Hepatocyte (in vitro differentiated cells): ENCODE measurements around the gene RAPGEF4. TPM values are rescaled to one million over a fixed set of nuclear protein-coding genes. Genes with fewer than 3 reads are reported as not detected.

Experiments used
- DNase-seq: peaks from one replicate; pipeline ENCODE4 v3.0.0-alpha.2; 2016; ENCODE audit warnings: low spot score
- H2AFZ ChIP-seq: fragments of 200-600 bp; sonication (generic); 2 replicates; pipeline ENCODE4 v1.6.0; 2016; ENCODE audit warnings: antibody characterized with exemption, mild to moderate bottlenecking
- H3K27ac ChIP-seq: fragments of 200-600 bp; sonication (generic); 2 replicates; pipeline ENCODE4 v1.5.1; 2016; ENCODE audit warnings: mild to moderate bottlenecking
- H3K27me3 ChIP-seq: fragments of 200-600 bp; sonication (generic); 2 replicates; pipeline ENCODE4 v1.6.1; 2016
- H3K36me3 ChIP-seq: fragments of 200-600 bp; sonication (generic); replicated peaks from 2 replicates; pipeline ENCODE4 v1.5.1; 2016; ENCODE audit warnings: low read depth; ENCODE audit not compliant: insufficient read depth
- H3K4me1 ChIP-seq: fragments of 200-600 bp; sonication (generic); 2 replicates; pipeline ENCODE4 v1.5.1; 2016; ENCODE audit warnings: mild to moderate bottlenecking, moderate library complexity; ENCODE audit not compliant: insufficient read depth
- H3K4me2 ChIP-seq: fragments of 200-600 bp; sonication (generic); 2 replicates; pipeline ENCODE4 v1.6.0; 2016
- H3K4me3 ChIP-seq: fragments of 200-600 bp; sonication (generic); 2 replicates; pipeline ENCODE4 v1.5.1; 2016; ENCODE audit warnings: mild to moderate bottlenecking
- H3K79me2 ChIP-seq: fragments of 200-600 bp; sonication (generic); 2 replicates; pipeline ENCODE4 v1.6.0; 2017; ENCODE audit warnings: mild to moderate bottlenecking
- H3K9me2 ChIP-seq: fragments of 200-600 bp; sonication (generic); replicated peaks from 2 replicates; pipeline ENCODE4 v1.6.0; 2017; ENCODE audit warnings: mild to moderate bottlenecking; ENCODE audit not compliant: insufficient read depth
- H3K9me3 ChIP-seq: fragments of 200-600 bp; sonication (generic); 2 replicates; pipeline ENCODE4 v1.5.1; 2016; ENCODE audit warnings: low read depth, mild to moderate bottlenecking
- H4K20me1 ChIP-seq: fragments of 200-600 bp; sonication (generic); 2 replicates; pipeline ENCODE4 v1.6.0; 2016; ENCODE audit warnings: mild to moderate bottlenecking; ENCODE audit not compliant: insufficient read depth, poor library complexity, severe bottlenecking
- EZH2 ChIP-seq: fragments of 200-600 bp; sonication (generic); IDR thresholded peaks from 2 replicates; pipeline ENCODE4 v1.6.1; 2016; ENCODE audit warnings: antibody characterized with exemption, mild to moderate bottlenecking, borderline replicate concordance
- EZH2phosphoT487 ChIP-seq: fragments of 200-600 bp; sonication (generic); IDR thresholded peaks from one replicate; pipeline ENCODE4 v1.6.1; 2018; ENCODE audit warnings: antibody characterized with exemption, mild to moderate bottlenecking, low read depth, moderate library complexity; ENCODE audit not compliant: unreplicated experiment, severe bottlenecking
- WGBS: methylation state at CpG from one replicate; pipeline ENCODE4 v1.1.6; 2016; ENCODE audit warnings: low lambda C conversion rate; ENCODE audit errors: missing lambda C conversion rate; 5-methylcytosine and 5-hydroxymethylcytosine counted together
- polyA plus RNA-seq: library from polyadenylated mRNA; unstranded; fragments of >200 nt; fragmentation: Nextera tagmentation; extraction: Ambion mirVana; gene quantifications from 2 replicates; pipeline ENCODE4 v1.2.1, GENCODE V29; 2016
- total RNA-seq: library from RNA; depleted of rRNA; stranded (reverse); fragments of >200 nt; gene quantifications from 2 replicates; pipeline ENCODE4 v1.2.3, GENCODE V29; 2014
- TF ChIP-seq, protein P1 (sequence below): fragments of 200-600 bp; sonication (generic); IDR thresholded peaks from 2 replicates; pipeline ENCODE4 v1.5.1; 2016; ENCODE audit warnings: antibody characterized with exemption, mild to moderate bottlenecking; ENCODE audit not compliant: poor library complexity

Gene RAPGEF4
- total and polyA plus RNA-seq, 2 experiments from 2014 or later = 1.9 to 2.0 TPM

GRCh38 chr2:172762574-172762973, 26.9 kb downstream of the RAPGEF4 start:
- DNase-seq = peak; percentile 24
- WGBS = 63% methylated on average over 2 of the region's 2 CpGs
- Histone ChIP-seq H3K27me3 (no peaks in the 10 kb centered on the region), H3K9me2 (no peaks in the 10 kb centered on the region), H3K4me1 (no peaks in the 10 kb centered on the region), H3K4me2 (no peak overlapping the region), H3K27ac (no peak overlapping the region), H4K20me1 (no peaks in the 10 kb centered on the region), H3K9me3 (no peaks in the 10 kb centered on the region), H3K36me3 (no peaks in the 10 kb centered on the region), H3K4me3 (no peak overlapping the region), H2AFZ (no peak overlapping the region), H3K79me2 (no peaks in the 10 kb centered on the region)
- TF ChIP-seq, protein P1, sequence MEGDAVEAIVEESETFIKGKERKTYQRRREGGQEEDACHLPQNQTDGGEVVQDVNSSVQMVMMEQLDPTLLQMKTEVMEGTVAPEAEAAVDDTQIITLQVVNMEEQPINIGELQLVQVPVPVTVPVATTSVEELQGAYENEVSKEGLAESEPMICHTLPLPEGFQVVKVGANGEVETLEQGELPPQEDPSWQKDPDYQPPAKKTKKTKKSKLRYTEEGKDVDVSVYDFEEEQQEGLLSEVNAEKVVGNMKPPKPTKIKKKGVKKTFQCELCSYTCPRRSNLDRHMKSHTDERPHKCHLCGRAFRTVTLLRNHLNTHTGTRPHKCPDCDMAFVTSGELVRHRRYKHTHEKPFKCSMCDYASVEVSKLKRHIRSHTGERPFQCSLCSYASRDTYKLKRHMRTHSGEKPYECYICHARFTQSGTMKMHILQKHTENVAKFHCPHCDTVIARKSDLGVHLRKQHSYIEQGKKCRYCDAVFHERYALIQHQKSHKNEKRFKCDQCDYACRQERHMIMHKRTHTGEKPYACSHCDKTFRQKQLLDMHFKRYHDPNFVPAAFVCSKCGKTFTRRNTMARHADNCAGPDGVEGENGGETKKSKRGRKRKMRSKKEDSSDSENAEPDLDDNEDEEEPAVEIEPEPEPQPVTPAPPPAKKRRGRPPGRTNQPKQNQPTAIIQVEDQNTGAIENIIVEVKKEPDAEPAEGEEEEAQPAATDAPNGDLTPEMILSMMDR = no peak
- TF ChIP-seq EZH2phosphoT487 (no peak), EZH2 (no peak)

DNA sequence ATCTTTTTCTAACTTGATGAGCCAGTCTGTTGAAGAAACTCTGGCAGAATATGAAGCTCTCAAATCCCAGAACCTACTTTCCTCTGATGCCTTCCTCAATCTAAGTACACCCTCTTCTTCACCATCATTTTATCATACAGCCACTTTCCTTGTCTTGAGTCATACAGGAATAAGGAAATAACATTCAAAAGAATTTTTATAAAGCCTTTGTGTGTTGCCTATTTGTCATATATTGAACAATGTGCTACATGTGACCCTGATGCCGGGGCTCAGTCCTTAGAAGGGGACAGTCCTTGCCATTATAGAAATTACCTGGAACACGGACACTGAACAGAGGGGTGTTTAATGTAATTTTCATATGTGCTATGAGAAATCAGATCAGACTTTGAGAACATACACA, 27.4 kb downstream of the RAPGEF4 start:
- no peaks in the 10 kb centered on the region for H4K20me1 ChIP-seq
- H3K4me1 ChIP-seq = no peaks in the 10 kb centered on the region
- no peak overlapping the region for H3K4me3 ChIP-seq
- no peak overlapping the region for H3K27ac ChIP-seq
- H3K9me3 ChIP-seq = no peaks in the 10 kb centered on the region
- H3K27me3 ChIP-seq = no peaks in the 10 kb centered on the region
- H3K4me2 ChIP-seq = no peak overlapping the region
- DNase-seq = no peak
- H3K79me2 ChIP-seq = no peaks in the 10 kb centered on the region
- 96% methylated on average over 2 of the region's 2 CpGs for WGBS
- no peaks in the 10 kb centered on the region for H3K36me3 ChIP-seq
- no peaks in the 10 kb centered on the region for H3K9me2 ChIP-seq
- TF ChIP-seq EZH2 = no peak
- no peak for TF ChIP-seq EZH2phosphoT487
- TF ChIP-seq, protein P1 = no peak
- H2AFZ ChIP-seq = no peak overlapping the region

DNA sequence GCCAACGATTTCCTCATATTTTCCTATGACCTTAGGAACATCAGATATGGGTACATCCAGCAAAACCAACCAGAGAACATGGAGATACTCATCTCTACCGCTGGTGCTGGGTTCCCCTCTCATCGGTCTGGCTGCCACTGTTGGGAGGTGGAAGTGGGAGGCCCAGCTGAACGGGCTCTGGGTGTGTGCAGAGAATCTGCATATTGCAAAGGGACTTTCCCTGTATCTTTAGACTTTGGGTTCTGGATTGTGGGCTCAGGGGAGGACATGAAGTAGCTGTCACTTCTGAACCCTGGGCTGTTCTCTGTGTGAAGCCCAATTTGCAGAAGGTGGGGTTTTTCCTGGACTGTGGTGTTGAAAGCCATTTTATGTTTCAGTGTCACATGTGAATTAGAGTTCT, 30.0 kb downstream of the RAPGEF4 start:
- H4K20me1 ChIP-seq = no peaks in the 10 kb centered on the region
- H3K79me2 ChIP-seq = no peaks in the 10 kb centered on the region
- no peak for DNase-seq
- H3K27me3 ChIP-seq = no peaks in the 10 kb centered on the region
- H3K36me3 ChIP-seq = no peaks in the 10 kb centered on the region
- H3K9me3 ChIP-seq = no peaks in the 10 kb centered on the region
- no peaks in the 10 kb centered on the region for H3K9me2 ChIP-seq
- H3K4me2 ChIP-seq = no peak overlapping the region
- H3K27ac ChIP-seq = no peak overlapping the region
- no peaks in the 10 kb centered on the region for H3K4me1 ChIP-seq
- TF ChIP-seq EZH2phosphoT487 (no peak), EZH2 (no peak)
- TF ChIP-seq, protein P1 = no peak
- WGBS = 89% methylated on average over 4 of the region's 4 CpGs
- H3K4me3 ChIP-seq = no peak overlapping the region
- no peak overlapping the region for H2AFZ ChIP-seq

GRCh38 chr2:172768401-172768800, 32.8 kb downstream of the RAPGEF4 start:
- H3K9me2 ChIP-seq = no peaks in the 10 kb centered on the region
- H3K9me3 ChIP-seq = no peaks in the 10 kb centered on the region
- no peaks in the 10 kb centered on the region for H3K36me3 ChIP-seq
- DNase-seq = no peak
- H3K4me1 ChIP-seq = no peaks in the 10 kb centered on the region
- H3K27ac ChIP-seq = no peak overlapping the region
- no peaks in the 10 kb centered on the region for H4K20me1 ChIP-seq
- no peak overlapping the region for H2AFZ ChIP-seq
- H3K4me3 ChIP-seq = no peak overlapping the region
- WGBS = 98% methylated on average over 4 of the region's 4 CpGs
- no peak for TF ChIP-seq EZH2phosphoT487
- TF ChIP-seq, protein P1 = no peak
- TF ChIP-seq EZH2 = no peak
- H3K27me3 ChIP-seq = no peaks in the 10 kb centered on the region
- H3K4me2 ChIP-seq = no peak overlapping the region
- no peaks in the 10 kb centered on the region for H3K79me2 ChIP-seq
